ENCODE data around the gene NFKBIE. TPM values are rescaled to one million over a fixed set of nuclear protein-coding genes. Genes with fewer than 3 reads are reported as not detected.

Gene NFKBIE
- total RNA-seq, 1 donor, result 4.7 TPM

DNA sequence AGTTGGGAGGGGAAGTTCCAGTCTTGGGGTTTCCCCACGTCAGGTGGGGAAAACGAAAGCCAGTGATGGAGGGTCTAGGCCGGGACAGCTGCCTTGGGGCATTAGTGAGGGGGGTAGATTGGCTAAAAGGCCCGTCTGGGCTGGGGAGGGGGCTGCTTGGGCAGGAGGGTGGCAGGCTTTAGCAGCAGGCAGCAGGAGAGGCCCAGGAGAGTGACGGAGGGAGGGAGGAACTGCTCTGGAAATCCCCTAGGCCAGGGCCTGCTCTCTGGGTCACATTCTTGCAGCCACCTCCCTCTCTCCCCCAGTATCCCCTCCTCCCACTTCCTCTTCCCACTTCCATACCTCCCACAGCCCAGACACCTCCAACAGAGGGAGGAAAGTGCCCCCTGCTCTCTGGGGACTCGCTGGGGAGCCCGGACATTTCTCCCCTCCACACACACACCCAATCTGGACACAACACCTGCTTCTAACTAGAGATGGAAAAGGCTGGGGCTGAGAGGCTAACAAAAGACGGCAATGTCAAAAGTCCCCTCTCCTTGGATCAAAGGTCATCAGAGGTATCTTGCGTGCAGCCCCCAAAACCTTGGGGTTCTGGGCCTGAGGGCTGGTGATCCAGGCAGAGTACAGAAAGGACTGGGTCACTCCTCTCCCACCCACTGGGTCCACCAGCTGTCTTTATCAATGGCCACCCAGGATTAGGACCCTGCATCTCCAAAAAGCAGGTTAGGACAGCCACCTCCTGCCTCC, 1.8 kb downstream of the NFKBIE start:
- DNase-seq (ENCODE audit: insufficient read length, low spot score, missing footprints), result peak; percentile 91
- H3K4me1 ChIP-seq (ENCODE audit: insufficient read depth, low read length), result peaks cover 15% of the 10 kb centered on the region
- peak overlapping the region; percentile 92 for H3K4me2 ChIP-seq (ENCODE audit: insufficient read depth, low read length)
- peak overlapping the region; percentile 90 for H3K4me3 ChIP-seq (ENCODE audit: insufficient read depth, low read length)
- peaks cover 8% of the 10 kb centered on the region for H4K20me1 ChIP-seq (ENCODE audit: insufficient read depth, low read length)
- H3K9me3 ChIP-seq (ENCODE audit: low read depth, low read length), result no peaks in the 10 kb centered on the region
- peaks cover 10% of the 10 kb centered on the region for H3K36me3 ChIP-seq (ENCODE audit: insufficient read depth, low read length)
- H2AFZ ChIP-seq (ENCODE audit: low read length), result no peak overlapping the region
- H3K27ac ChIP-seq (ENCODE audit: low read depth, low read length), result no peak overlapping the region
- TF ChIP-seq, protein P1, sequence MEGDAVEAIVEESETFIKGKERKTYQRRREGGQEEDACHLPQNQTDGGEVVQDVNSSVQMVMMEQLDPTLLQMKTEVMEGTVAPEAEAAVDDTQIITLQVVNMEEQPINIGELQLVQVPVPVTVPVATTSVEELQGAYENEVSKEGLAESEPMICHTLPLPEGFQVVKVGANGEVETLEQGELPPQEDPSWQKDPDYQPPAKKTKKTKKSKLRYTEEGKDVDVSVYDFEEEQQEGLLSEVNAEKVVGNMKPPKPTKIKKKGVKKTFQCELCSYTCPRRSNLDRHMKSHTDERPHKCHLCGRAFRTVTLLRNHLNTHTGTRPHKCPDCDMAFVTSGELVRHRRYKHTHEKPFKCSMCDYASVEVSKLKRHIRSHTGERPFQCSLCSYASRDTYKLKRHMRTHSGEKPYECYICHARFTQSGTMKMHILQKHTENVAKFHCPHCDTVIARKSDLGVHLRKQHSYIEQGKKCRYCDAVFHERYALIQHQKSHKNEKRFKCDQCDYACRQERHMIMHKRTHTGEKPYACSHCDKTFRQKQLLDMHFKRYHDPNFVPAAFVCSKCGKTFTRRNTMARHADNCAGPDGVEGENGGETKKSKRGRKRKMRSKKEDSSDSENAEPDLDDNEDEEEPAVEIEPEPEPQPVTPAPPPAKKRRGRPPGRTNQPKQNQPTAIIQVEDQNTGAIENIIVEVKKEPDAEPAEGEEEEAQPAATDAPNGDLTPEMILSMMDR (IDR thresholded peaks at IDR 0.05; ENCODE audit: extremely low read depth, low read depth, low read length), result no peak
- peaks cover 5% of the 10 kb centered on the region for H3K27me3 ChIP-seq (ENCODE audit: insufficient read depth, low read length)
- H3K79me2 ChIP-seq (ENCODE audit: insufficient read depth, low read length), result peaks cover 25% of the 10 kb centered on the region

DNA sequence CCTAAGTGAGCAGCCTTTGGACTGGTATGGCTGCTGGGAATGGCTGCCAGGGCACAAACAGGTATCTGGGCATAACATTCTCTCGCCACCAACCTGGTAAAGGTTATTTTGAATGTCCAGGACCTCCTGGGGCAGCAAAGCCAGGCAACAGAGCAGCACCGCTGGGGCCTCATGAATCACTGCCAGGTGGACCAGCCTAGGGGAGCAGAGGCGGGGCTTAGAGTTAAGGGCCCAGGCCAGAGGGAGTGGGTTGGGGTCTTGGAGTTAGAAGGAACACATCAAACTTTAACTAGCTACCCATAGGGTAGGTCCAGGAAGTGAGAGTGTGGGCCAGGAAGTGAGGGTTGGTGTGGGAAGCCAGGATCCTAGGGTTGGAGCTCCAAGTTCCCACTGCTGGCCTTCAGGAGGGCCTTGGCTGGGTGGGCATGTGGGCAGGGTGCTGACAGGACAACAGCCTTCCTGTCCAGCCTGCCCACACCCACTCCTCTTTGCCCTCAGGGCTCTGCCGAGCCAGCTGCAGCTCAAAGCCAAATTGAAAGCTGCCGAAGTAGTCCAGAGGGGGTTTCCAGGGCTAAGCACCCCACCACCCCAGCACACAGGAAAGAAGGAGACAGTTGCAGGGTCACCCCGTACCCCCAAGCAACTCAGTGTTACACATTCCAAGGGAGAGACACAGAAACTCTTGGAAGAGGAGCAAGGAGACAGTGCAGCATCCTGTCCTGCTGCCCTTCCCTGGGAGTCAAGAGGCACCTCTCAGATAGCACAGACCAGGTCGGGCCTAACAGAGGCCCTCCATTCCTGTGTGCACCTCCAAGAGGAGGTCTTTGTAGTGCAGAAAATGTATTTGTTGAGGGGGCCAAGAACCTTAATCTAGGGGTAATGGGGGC, 2.6 kb downstream of the NFKBIE start:
- peaks cover 25% of the 10 kb centered on the region for H3K79me2 ChIP-seq (ENCODE audit: insufficient read depth, low read length)
- H2AFZ ChIP-seq (ENCODE audit: low read length), result no peak overlapping the region
- no peaks in the 10 kb centered on the region for H3K9me3 ChIP-seq (ENCODE audit: low read depth, low read length)
- TF ChIP-seq, protein P1 (IDR thresholded peaks at IDR 0.05; ENCODE audit: extremely low read depth, low read depth, low read length), result no peak
- H4K20me1 ChIP-seq (ENCODE audit: insufficient read depth, low read length), result peaks cover 8% of the 10 kb centered on the region
- peaks cover 18% of the 10 kb centered on the region for H3K4me1 ChIP-seq (ENCODE audit: insufficient read depth, low read length)
- H3K4me2 ChIP-seq (ENCODE audit: insufficient read depth, low read length), result peak overlapping the region; percentile 92
- peak; percentile 77 for DNase-seq (ENCODE audit: insufficient read length, low spot score, missing footprints)
- H3K4me3 ChIP-seq (ENCODE audit: insufficient read depth, low read length), result peak overlapping the region; percentile 90
- H3K27me3 ChIP-seq (ENCODE audit: insufficient read depth, low read length), result no peaks in the 10 kb centered on the region
- no peak overlapping the region for H3K27ac ChIP-seq (ENCODE audit: low read depth, low read length)
- peaks cover 10% of the 10 kb centered on the region for H3K36me3 ChIP-seq (ENCODE audit: insufficient read depth, low read length)

DNA sequence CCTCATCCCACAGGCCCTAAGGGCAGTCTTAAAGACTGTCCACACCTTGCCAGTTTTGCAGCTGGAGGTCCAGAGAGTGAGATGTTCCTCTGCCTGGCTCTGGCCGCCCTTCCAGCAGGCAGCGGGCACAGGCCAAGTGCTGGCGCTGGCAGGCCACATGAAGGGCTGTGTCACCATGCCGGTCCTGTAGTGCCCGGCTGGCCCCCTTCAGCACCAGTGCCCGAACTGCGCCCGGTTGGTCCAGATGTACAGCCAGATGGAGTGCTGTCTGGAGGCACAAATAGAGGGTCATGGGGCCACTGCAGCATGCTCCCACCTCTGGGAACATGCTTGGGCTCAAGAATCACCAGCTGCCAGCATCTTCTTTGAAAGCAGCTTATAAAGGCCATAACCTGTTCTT, 3.8 kb downstream of the NFKBIE start:
- Histone ChIP-seq H3K4me1 (ENCODE audit: insufficient read depth, low read length) (peaks cover 22% of the 10 kb centered on the region), H3K27ac (ENCODE audit: low read depth, low read length) (no peak overlapping the region), H3K9me3 (ENCODE audit: low read depth, low read length) (no peaks in the 10 kb centered on the region), H3K4me2 (ENCODE audit: insufficient read depth, low read length) (no peak overlapping the region), H3K4me3 (ENCODE audit: insufficient read depth, low read length) (no peak overlapping the region), H2AFZ (ENCODE audit: low read length) (no peak overlapping the region), H4K20me1 (ENCODE audit: insufficient read depth, low read length) (peaks cover 11% of the 10 kb centered on the region), H3K27me3 (ENCODE audit: insufficient read depth, low read length) (no peaks in the 10 kb centered on the region), H3K79me2 (ENCODE audit: insufficient read depth, low read length) (peaks cover 31% of the 10 kb centered on the region), H3K36me3 (ENCODE audit: insufficient read depth, low read length) (peaks cover 10% of the 10 kb centered on the region)
- TF ChIP-seq, protein P1 (IDR thresholded peaks at IDR 0.05; ENCODE audit: extremely low read depth, low read depth, low read length), result no peak
- DNase-seq (ENCODE audit: insufficient read length, low spot score, missing footprints), result peak; percentile 44

All from osteoblast (primary cell).